Astrocyte of the hippocampus (primary cell): ENCODE results near the gene STAC.
"Not testable (repeated sequence)": the region's sequence is repeated elsewhere in the genome, so short reads cannot be mapped to it uniquely, and the experiment has no call there.

ENCODE experiments used
- DNase-seq: peaks from one replicate; pipeline ENCODE4 v3.0.0; 2011; ENCODE audit warnings: low read depth, low spot score

The STAC gene

GRCh38 chr3:36411587-36411986 lies 31.3 kb downstream of the STAC start:
- DNase-seq: no peak

DNA sequence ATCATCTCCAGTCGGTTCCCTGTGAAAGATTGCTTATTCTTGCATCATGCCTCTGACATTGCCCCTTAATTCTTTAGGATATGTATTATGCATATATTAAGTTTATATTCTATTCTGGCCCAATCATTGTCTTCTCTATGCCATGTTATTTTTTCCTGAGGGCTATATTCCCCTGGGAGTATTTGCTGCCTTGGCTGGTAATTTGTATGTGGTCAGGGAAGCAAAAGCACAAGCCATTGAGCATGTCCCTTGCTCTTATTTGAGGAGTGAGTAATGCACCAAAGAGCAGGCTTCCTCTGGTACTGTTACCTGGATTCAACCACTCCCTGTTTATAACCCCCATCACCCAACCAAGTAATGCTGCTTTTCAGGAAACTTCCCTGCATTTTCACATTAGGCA lies 36.3 kb downstream of the STAC start:
- DNase-seq: no peak

GRCh38 chr3:36417237-36417636 lies 36.9 kb downstream of the STAC start:
- no peak for DNase-seq

- peak; percentile 21 for DNase-seq
Measured at GRCh38 chr3:36418296-36418695, 38.0 kb downstream of the STAC start.

DNA sequence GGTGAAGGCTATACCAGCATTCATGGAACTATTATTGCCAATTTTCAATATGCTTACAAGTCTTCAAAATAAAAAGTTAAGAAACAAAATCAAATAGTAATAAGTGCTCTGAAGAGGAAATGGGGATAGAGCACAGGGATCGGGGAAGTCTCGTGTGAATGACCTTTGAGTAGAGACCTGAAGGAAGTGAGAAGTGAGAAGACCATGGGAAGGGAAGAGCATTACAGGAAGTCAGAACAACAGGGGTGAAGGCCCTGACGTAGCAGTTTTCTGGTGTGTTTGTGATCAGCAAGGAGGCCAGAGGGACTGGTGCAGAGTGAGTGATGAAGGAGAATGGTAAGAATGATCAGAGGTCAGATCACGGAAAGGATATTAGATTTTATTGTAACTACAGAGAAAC lies 48.1 kb downstream of the STAC start:
- DNase-seq: no peak

DNA sequence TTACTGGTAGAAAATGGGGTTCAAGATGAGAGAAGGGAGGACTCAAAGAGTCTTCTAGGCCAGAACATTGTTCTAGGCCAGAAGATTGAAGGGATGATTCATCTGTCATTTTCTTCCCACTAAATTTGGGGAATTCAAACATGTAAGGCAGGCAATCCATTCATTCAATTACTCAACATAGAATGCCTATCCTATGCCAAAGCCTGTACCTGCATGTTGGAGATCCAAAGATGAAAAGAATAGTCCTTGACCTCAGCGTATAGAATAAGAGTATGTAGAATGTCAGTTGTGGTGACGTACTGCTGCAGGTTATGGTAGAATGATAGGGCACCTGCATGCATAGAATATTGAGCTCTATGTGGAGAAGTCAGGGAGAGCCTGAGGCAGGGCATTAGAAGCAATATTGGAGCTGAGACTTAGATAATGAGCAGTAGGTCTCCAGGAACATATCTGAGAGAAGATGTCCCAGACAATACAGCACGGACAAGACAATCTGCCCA lies 49.7 kb downstream of the STAC start:
- no peak for DNase-seq

GRCh38 chr3:36433511-36433910 lies 53.2 kb downstream of the STAC start:
- no peak for DNase-seq

DNA sequence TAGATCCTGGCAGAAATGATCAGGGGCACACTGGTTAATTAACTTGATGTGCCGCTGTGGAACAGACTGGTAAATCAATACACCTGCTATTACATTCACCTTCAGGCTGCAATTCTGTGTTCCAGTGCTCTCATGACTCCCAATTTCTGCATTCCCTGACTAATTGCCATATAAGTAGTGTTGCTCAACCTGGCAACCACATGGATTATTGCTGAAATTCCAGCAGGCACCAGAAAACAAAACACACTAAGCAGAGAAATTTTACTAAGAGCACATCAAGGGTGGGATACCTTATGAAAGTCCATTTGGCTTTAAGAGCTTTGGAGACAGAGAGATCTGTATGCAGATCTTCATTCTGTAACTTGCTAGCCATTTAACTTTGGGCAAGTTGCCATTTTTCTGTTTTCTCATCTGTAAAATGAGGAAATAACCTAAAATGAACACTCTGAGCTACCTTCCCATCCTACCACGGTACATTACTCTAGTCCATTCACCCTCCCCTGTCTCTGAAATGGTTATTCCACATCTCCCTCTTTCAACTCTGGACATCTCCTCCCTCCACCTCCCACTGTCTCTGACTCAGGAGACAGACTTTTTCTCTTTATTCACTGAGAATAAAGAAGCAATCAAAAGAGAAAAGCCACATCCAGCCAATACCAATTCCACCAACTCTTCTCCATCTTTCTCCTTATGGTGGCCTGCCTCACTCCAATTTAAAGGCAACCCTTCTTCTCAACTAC lies 54.6 kb downstream of the STAC start:
- peak; percentile 64 for DNase-seq

GRCh38 chr3:36443028-36443686 lies 62.9 kb downstream of the STAC start:
- DNase-seq: no peak

DNA sequence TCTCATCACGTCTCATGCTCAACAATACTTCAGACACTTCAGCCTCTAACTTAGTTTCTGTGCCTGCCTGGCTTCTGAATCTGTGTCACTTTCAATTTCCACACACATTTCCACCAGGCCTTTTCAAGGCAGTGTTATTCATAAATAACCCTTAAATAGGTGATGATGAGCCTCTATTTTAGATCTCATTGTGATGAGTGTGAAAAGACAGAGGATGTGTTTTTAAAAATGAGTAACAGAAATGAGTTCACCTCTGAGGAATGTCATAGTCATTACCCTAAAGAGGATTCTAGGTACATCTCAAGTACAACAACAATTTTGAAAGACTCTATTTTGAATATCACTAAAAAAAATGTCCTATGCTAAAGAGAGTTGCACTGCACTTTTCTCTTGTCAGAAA lies 64.6 kb downstream of the STAC start:
- DNase-seq: peak; percentile 29

DNA sequence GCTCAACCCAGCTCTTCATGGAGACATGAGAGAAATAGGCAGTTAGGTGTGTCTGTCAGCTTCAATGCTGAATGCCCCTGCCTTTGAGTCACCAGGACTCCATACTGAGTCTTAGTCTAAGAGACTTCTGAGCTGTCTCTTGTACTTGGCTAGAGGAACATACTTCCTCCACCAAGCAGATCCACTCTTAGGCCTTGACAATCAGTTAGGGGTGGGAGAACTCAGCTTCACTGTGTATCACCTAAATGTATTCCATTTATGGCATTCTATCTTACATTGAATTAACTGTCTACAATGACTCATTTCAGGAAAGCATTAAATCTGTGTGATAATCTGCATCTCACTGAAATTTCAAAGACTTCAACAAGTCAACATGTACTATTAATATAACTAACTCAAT lies 66.0 kb downstream of the STAC start:
- no peak for DNase-seq

- DNase-seq: no peak
Measured at GRCh38 chr3:36447061-36447460, 66.8 kb downstream of the STAC start.

- DNase-seq: no peak
Measured at GRCh38 chr3:36451816-36452215, 71.5 kb downstream of the STAC start.

DNA sequence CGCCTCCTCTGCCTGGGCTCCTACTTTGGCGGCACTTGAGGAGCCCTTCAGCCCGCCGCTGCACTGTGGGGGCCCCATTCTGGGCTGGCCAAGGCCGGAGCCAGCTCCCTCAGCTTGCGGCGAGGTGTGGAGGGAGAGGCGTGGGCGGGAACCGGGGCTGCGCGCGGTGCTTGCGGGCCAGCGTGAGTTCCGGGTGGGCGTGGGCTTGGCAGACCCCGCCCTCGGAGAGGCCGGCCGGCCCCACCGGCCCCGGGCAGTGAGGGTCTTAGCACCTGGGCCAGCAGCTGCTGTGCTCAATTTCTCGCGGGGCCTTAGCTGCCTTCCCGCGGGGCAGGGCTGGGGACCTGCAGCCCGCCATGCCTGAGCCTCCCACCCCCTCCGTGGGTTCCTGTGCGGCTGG lies 72.9 kb downstream of the STAC start:
- DNase-seq: not testable (repeated sequence)

GRCh38 chr3:36453896-36454295 lies 73.6 kb downstream of the STAC start:
- DNase-seq: not testable (repeated sequence)

GRCh38 chr3:36455406-36455805 lies 75.1 kb downstream of the STAC start:
- DNase-seq: no peak

GRCh38 chr3:36456784-36457183 lies 76.5 kb downstream of the STAC start:
- DNase-seq: no peak

- no peak for DNase-seq
Measured at GRCh38 chr3:36457667-36458066, 77.4 kb downstream of the STAC start.

- DNase-seq: no peak
Measured at GRCh38 chr3:36459177-36459576, 78.9 kb downstream of the STAC start.

DNA sequence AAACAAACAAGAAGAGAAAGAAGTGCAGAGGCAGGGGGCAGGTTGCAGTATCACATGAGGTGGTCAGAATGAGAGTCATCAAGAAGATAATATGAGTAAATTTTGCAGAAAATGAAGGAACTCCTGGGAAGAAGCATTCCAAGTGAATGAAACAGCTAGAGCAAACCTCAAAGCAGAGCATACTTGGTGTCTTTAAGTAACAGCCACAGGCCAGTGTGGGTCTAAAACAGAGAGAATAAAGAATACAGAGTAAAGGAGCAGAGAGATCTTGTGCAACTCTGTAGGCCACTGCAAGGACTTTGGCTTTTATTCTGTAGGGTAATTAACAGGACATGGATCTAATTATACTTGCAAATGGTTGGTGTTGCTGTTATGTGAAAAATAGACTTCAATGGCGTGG lies 81.3 kb downstream of the STAC start:
- DNase-seq: peak; percentile 67

GRCh38 chr3:36472045-36472444 lies 91.7 kb downstream of the STAC start:
- DNase-seq: not testable (repeated sequence)

GRCh38 chr3:36475558-36475957 lies 95.3 kb downstream of the STAC start:
- no peak for DNase-seq

DNA sequence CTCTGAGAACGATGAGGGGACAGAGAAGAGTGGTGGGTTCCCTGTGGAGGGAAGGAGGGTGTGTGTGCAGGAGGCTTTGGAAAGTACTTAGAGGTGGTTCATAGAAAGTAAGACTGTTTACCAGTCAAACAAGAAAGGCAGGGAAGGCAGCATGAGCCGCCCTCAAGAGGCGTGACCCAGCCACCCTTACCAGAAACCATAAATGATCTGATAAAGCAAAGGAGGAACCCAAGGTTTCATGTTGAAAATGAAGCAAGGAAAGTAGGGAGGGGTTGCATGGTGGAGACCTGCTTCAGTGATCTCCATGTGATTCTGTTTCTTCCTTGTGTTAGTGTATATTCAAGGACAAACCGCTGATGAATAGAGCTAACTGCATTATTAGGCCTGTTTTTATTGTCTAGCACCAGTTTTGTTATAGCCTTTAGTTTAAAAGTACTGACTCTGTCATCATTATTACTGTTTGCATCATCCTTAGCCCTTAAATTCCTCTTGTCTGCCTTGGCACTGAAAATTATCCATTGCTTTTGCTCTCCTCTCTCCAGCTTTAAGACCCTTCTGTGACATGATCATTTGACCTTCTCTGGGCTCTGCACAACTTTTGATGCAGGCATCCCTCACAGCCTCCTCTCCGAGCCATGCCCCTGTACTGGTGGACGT lies 96.1 kb downstream of the STAC start:
- DNase-seq: no peak
